GM18867 (cell line): ENCODE data around the gene EXOC3L4.
"Not testable (repeated sequence)": the region's sequence is repeated elsewhere in the genome, so short reads cannot be mapped to it uniquely, and the experiment has no call there.

ENCODE experiments used
- ATAC-seq: cut with Tn5 transposase; IDR thresholded peaks from one replicate; pipeline ENCODE4 v1.9.1; 2021; ENCODE audit warnings: mild to moderate bottlenecking, moderate library complexity; ENCODE audit not compliant: unreplicated experiment

The EXOC3L4 gene

DNA sequence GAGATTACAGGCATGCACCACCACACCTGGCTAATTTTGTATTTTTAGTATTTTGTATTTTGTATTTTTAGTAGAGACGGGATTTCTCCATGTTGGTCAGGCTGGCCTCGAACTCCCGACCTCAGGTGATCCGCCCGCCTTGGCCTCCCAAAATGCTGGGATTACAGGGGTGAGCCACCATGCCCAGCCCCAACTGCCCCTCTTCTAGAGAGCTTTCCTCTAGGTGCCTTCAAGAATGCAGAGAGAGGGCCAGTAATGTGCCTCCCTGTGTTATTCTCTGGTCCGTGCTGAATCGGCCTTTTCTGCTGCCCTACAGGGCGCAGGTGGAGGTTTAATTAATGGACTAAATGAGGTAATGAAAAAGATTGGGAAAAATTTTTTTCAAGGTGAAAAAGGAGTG lies 25.0 kb downstream of the EXOC3L4 start:
- not testable (repeated sequence) for ATAC-seq

DNA sequence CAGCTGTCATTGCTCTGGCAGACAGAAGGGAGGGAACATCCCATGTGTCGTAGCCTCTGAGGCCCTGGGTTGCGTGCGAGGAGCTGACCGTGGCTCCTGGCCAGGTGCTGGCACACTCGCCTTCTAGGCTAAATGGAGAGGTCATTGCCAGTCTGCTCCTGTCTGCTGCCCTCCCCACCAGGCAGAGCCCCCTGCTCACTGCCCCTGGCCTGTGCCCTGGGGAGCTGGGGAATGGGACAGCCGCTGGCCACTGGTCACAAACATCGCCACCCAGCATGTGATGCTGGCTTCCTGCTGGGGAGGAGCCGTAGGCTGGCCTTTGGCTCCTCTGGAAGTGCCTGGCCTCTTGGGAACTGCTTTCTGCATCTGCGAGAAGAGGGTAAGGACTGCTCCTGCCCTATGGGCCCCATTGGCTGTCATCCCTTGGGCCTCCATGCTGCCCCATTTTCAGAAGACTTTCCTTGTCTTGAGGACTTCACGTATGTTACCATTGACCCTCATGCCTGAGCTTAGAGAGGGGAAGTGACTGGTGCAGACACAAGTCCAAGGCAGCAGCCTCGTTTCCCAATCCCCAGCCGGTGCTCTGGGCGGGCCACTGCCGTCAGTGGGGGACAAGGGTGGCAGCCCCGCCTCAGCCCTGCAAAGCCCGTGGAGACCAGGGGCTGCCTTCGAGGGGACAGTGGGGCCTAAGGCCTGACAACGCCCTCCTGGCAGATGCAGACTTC lies 26.8 kb downstream of the EXOC3L4 start:
- no peak for ATAC-seq

DNA sequence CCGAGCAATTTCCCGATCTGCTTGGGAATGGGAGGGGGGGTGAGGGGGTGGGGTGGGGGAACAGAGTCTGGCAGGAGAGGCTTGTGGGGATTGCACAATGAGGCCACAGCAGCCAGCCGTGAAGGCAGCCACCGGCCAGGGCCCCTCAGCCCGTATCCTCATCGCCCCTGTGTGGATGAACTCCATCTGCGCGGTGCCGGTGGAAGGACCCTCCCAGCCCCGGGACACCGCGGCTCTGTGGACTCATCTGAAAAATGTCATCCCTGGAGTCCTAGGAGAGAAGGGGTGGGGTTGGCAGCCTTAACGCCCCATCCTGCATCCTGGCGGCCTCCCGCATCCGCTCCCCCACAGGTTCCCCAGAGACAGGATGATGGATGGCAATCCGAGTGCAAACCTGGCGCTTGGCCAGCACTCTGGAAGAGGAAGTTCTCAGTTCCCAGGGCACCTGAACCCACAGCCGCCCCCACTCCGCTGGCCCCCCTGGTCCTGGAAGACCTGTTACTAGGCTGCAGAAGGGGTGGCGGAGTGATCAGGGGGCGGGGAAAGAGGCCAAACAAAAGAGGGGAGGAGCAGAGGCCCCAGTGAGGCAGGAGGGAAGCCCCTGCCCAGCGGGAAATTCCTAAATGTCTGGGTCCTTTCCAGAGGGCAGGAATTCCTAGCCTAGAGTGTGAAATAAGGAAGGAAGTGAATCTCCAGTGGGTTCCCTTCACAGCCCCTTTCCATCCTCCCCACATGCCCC lies 27.5 kb downstream of the EXOC3L4 start:
- no peak for ATAC-seq

DNA sequence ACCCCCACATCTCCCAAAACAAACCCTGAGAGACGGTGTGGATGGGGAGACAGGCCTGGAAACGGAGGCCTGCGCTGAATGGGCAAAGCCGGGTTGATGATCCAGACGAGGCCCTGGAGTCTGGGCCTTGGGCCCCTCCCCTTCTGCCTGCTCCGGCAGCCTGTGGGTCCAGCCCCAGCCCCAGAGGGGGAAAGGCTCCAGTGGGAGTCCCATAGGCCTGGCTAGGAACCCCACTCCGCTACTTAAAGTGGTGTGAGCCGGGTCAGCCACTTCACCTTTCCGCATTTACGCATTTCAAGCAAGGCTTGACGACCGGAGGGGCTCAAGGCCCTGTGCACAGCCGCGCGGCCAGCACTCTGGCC lies 28.0 kb downstream of the EXOC3L4 start:
- no peak for ATAC-seq

DNA sequence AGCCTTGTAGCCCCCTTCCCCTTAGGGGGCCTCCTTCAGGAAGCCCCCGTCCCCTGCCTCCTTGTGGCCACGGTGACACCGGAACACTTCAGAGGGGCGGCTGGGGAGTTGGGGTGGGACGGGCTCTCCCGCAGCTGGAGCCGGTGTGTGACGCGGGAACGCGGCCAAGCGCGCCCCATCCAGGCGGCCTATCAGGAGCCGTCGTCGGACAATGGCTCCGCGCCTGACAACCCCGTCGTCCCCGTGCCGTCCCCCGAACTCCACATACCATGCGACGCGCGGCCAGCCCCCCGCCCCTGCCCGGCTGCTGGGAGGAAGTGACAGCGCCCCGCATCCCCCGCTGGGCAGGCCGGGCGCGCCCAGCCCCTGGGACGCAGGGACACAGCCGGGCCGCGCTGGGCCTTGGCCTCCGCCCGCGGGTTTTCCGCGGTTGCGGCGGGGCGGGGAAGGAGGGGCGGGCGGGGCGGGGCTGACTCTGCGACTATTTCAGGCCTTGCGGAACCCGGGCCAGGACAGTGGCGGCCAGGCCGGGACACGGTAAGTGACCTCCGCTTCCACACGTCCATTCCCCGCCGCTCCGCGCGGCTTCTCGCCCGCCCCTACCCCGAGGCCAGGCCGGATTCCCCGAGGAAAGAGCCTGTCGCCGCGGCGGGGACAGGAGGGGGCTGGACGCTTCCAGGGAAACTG lies 28.6 kb downstream of the EXOC3L4 start, which contains the start of gene TNFAIP2:
Gene TNFAIP2, plus strand, starts transcription at position 515 of the 687 bp plus-strand sequence. CDS start 2,997 bp downstream, outside the sequence.
- ATAC-seq, result no peak

DNA sequence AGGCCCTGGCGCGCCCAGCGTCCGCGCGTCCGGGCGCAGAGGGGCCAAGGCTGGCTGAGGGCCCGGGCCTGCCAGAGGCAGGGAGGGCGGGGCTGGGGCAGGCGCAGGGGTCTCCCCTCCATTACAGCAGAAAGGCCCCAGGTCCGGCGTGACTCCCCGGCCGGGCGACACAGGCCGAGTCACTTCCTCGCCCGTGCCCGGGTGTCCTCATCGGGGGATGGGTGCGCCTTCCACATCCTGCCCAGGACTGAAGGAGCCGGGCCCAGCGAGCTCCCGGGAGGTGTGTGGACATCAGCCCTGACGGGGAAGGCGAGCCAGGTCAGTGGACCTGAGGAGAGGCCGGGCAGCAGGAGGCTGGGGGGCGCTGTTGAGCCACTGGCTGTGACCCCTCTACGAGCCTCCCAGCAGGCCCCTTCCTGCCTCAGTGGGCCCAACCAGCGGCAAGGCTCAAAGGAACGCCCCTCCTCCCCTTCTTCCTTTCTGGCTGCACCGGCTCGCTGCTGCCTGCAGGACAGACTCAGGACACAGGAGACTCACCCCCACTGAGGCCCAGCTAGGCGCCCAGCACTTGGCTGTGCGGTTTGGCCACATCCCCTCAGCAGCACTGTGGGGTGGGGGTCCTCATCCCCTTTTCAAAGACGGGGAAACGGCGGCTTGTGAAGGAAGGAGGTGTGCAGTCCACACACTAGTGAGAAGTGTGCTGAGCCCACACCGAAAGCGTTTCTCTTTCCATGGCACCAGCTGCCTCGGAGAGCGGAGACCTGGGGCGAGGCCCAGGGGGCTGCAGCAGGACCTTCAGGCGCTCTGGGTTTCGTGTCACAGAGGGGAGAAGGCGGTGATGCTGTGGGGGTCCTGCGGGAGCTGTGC lies 29.3 kb downstream of the EXOC3L4 start:
- no peak for ATAC-seq

DNA sequence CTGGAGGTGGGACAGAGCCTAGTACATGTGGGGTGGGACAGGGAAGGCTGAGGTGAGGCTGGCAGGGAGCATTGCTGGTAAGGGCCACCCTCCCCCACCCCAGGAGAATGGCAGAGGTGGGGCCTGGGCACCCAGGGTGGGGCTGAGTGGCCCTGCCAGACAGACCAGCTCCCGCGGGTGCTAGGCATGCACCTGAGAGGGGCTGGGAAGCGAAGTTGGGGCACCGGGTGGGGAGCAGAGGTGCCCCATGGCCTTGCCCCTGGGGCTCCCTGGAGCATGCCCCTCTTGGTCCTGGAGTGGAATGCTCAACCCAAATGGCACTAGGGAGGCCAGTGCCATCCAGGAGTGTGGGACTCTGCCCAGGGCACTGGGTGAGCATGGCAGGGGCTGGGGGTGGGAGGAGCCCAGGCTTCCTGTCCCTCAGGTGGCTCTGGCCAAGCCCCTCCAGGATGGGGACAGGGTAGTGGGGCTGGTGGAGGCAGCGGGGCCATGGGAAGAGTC lies 30.0 kb downstream of the EXOC3L4 start:
- no peak for ATAC-seq

DNA sequence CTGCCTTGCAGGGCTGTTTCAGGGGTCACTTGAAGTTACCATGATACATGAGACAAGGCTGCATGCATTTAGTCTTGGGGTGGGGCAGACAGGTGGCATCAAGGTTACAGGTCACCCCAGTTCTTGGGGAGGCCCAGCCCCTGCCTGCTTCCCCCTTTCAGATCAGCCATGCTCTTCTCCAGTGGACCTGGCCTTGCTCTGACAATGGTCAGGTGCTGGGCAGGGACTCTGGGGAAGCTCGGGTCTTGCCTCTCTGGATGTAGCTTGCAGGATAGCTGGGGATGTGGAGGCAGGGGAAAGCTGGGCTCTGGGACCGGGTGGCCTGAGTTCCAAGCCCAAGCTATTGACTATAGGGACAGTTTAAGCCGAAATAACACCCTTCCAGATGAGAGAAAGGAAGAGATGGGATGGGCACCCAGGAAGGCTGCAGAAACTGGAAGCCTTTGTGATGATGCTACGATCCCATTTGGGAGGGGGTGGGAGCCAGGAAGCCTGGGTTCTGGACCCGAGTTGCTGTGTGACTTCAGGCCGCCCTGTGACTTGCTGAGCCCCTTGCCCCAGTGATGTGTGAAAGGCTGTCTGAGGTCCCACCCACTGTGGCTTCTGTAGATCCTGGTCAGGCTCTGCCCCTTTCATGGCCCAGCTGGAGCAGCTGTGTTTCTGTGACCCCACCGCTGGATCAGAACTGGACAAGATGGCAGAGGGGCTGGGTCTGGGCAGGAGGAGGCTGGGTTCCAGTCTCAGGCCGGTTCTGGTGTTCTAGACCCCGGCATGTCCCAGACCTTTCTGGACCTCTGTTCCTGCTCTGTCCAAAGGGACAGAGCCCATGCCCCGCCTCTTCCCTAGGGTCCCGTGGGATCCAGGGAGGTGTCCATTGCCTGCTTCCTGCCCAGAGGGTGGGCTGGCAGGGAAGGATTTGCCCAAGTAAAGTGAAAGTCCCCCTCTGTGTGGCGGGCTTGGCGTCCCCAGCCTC lies 30.9 kb downstream of the EXOC3L4 start:
- ATAC-seq, result no peak

DNA sequence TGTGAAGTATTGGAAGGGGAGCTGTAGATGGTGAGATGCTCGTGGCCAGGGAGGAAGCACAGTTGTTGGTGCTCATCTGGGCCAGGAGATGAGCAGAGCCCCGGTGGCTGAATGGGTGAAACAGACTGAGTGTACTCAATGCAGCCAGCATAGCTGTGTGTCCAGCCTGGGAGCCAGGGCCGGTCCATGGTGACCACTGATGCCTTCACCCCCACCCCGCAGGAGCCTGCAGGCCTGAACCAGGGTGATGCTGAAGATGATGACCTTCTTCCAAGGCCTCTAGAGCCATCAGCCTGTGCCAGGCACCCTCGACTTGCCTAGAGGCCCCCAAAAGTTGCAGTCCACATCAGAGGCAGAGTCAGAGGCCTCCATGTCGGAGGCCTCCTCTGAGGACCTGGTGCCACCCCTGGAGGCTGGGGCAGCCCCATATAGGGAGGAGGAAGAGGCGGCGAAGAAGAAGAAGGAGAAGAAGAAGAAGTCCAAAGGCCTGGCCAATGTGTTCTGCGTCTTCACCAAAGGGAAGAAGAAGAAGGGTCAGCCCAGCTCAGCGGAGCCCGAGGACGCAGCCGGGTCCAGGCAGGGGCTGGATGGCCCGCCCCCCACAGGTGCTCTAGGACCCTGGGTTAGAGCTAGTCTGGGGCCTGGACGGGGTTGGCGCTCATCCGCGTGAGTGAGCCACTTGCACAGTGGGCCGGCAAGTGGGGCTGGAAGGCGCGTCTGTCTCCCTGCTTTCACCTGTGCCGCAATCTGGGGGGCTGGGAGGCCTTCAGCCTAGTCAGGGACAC lies 31.8 kb downstream of the EXOC3L4 start:
- ATAC-seq, result no peak

DNA sequence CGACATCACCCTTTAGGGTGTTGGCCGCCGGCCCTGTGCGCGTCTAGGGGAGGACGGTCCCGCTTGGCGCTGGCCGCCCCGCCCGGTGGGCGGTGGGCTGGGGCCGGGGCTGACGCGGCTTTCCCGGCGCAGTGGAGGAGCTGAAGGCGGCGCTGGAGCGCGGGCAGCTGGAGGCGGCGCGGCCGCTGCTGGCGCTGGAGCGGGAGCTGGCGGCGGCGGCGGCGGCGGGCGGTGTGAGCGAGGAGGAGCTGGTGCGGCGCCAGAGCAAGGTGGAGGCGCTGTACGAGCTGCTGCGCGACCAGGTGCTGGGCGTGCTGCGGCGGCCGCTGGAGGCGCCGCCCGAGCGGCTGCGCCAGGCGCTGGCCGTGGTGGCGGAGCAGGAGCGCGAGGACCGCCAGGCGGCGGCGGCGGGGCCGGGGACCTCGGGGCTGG lies 32.4 kb downstream of the EXOC3L4 start:
- ATAC-seq, result no peak

DNA sequence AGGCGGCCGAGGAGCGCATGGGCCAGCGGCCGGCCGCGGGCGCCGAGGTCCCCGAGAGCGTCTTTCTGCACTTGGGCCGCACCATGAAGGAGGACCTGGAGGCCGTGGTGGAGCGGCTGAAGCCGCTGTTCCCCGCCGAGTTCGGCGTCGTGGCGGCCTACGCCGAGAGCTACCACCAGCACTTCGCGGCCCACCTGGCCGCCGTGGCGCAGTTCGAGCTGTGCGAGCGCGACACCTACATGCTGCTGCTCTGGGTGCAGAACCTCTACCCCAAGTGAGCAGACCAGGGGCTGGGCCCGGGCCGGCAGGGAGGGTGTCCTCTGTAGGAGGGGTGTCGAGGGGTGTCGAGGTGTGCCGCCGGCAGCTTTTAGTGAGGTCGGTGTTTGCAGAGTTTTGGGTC lies 32.8 kb downstream of the EXOC3L4 start:
- no peak for ATAC-seq

DNA sequence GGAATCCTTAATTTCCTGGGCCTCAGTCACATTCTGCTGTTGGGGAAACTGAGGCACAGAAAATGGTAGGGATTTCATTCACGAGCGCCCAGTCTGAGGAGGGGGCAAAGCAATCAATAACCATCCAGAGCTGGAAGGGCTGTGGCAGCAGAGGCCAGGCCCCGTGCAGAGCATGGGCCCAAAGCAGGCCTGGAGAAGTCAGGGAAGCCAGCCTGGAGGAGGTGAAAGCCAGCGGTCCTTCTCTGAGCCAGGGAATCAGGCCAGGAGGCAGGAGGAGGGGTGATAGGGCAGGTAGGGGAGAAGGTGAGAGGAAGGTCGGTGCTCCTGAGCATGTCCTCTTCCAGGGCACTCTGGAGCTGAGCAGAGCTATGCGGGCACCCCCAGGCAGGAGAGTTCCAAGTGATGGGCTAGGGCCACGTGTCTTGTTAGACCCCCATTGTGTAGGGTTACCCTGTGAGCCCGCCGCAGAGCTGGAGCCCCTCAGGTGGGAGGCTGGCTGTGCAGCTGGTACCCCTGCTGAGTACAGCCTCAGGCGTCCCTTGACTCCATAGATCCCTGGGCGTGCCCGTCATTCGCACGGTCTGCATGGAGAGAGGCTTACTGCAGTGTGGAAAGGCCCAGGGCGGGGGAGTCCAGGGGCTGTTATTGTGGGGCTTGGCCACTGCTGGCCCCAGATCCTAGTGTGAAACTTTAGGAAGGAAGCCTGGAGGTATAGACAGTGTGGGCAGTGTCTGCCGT lies 33.5 kb downstream of the EXOC3L4 start:
- ATAC-seq, result no peak

DNA sequence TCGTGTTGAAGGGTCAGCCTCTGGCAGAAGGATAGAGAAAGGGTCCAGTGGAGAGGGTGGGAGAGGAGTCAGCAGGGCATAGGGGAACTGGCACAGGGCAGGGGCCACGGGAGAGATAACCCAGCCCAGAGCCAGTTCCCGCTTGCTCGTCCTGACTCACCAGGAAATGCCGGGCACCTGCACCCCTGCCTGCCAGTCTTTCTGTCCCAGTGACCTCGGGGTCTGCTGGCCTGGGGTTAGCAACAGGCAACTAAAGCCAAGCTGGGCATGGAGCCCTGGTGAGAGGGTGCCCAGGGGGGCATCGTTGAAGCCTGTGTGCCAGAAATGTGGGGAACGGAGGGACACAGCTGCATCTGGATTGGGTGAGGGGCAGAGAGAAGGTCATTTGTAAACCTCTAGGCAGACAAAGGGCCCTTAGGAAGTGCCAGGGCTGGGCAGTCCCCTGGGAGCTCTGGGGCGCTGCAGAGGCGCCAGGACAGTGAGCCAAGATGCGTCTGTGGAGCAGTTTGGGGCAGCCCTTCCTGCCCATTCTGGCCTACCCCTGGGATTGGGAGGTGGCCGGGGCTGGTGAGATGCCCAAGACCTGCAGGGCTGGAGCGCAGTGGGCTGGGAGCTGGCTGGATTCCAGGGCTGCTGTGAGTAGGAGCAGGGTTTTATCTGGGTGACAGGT lies 34.2 kb downstream of the EXOC3L4 start:
- no peak for ATAC-seq

DNA sequence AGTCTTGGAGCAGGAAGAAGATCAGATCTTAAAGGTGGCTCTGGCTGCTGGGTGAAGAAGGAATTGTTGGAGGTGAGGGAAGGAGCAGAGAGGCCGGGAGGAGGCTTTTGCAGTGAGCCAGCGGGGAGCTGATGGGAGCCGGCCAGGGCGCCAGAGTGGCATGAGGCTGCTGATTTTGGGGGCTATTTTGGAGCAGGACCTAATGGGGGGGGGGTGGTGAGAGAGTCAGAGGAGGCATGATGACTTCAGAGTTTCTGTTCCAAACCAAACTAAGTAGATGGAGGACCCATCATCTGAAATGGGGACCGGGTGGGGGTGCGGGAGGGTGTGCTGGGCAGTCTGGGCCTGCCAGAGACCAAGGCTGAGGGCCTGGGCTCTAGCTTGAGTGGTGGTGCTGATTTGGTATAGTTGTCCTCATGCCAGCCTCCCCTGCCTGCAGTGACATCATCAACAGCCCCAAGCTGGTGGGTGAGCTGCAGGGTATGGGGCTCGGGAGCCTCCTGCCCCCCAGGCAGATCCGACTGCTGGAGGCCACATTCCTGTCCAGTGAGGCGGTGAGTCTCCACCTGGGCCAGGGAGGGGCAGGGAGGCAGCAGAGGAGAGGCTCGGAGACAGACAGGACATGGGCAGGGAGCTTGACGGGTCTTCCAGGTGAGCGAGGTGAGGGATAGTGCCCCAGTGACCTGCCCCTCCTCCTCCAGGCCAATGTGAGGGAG lies 34.9 kb downstream of the EXOC3L4 start:
- no peak for ATAC-seq

DNA sequence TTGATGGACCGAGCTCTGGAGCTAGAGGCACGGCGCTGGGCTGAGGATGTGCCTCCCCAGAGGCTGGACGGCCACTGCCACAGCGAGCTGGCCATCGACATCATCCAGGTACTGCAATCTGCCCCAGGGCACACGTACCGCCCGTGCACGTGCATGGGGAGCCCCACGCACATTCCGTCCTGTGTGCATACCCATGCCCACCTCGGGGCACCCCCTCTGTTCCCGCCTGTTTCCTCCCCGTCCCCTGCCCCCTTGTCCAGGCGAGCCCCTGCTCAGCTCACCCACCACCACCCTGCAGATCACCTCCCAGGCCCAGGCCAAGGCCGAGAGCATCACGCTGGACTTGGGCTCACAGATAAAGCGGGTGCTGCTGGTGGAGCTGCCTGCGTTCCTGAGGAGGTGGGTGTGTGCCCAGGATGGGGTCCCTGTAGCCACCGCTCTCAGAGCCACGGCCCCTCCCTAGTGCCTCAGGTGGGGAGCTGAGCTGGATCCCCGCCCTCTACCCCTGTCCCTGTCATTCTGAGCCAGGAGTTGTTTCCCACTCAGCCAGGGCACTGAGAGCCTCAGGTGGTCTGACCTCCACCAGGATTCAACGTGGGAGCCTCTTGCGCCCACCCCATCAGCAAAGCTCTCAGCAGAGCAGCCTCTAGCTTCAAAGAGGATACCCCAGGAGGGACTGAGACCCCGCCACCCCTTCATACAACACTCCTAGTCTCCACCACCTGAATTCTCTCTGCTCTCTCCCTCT lies 35.7 kb downstream of the EXOC3L4 start:
- no peak for ATAC-seq

DNA sequence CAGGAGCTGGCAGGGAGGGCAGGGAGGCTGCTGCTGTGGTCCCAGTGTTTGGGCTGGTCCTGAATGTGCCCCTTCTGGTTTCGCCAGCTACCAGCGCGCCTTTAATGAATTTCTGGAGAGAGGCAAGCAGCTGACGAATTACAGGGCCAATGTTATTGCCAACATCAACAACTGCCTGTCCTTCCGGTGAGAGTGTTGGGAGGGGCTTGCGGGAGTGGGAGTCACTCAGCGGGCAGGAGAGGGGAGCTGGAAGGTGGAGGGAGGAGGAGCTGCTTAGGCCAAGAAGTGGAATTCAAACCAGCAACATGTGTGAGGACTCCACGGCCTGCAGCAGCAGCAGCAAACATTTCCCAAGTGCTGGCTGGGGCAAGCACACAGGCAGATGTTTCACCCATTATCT lies 36.4 kb downstream of the EXOC3L4 start:
- ATAC-seq, result no peak
